ENCODE measurements around the gene CCDC85B. TPM values are rescaled to one million over a fixed set of nuclear protein-coding genes. Genes with fewer than 3 reads are reported as not detected.
A peak's percentile ranks its signal among the peaks of the same experiment; 100 is the strongest.

Gene CCDC85B
- polyA plus RNA-seq, 3 donors: 20.8 to 35.2 (median 24.4) TPM

DNA sequence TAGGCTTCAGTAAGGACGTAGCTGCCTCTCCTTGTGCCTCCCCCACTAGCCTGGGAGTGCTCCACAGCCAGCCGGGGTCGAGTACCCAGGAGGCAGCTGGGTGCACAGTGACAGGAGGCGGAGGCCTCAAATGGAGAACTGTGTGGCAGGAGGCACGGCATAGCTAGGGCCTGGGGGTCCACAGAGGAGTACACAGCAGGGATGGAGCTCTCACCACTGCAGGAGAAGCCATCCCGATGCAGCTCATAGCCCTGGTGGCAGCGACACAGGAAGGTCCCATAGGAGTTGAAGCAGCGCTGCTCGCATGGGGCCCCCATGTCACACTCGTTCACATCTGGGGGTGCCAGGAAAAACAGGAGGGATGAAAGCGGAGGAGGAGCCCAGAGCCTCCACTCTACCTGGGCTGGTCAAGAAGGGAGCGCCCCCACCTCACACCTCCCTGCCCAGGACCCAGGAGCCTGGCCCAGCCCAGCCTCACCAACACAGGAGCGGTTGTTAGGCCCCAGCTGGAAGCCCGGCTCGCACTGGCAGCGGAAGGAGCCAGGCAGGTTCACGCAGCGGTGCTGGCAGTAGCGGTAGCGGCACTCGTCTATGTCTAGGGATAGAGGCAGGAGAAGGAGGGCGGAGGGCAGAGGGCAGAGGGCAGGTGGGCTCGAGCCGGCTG, 20.7 kb upstream of the CCDC85B start:
- intact Hi-C loops (cut with micrococcal nuclease): no loop called here
- Histone ChIP-seq H3K9me3 (replicated peaks in 1 of 2; ENCODE audit: control insufficient read depth in 1 of 2, insufficient read depth in 1 of 2, low read length in 2 of 2) (no peaks in the 10 kb centered on the region), H3K4me1 (ENCODE audit: control insufficient read depth in 1 of 2, insufficient read depth in 2 of 2, low read length in 2 of 2) (peaks cover 23 to 45% of the 10 kb centered on the region in 2 donors), H3K36me3 (replicated peaks in 1 of 2; ENCODE audit: control insufficient read depth in 1 of 2, insufficient read depth in 2 of 2, low read length in 2 of 2) (peaks cover 19 to 23% of the 10 kb centered on the region in 2 donors), H4K20me1 (ENCODE audit: insufficient read depth, low read length) (peaks cover 18% of the 10 kb centered on the region), H3K79me2 (ENCODE audit: insufficient read depth, low read length) (no peaks in the 10 kb centered on the region), H3K4me3 (replicated peaks in 1 of 3; ENCODE audit: low read depth in 2 of 3, low read length in 3 of 3) (no peak overlapping the region), H3K27ac (ENCODE audit: low read depth in 1 of 2, low read length in 2 of 2) (no peak overlapping the region), H3K27me3 (ENCODE audit: control insufficient read depth in 2 of 2, insufficient read depth in 2 of 2, low read length in 2 of 2) (no peaks in the 10 kb centered on the region), H3K4me2 (replicated peaks; ENCODE audit: extremely low read depth, low read length, poor library complexity, severe bottlenecking) (no peak overlapping the region), H2AFZ (ENCODE audit: insufficient read depth, low read depth, low read length, poor library complexity, severe bottlenecking) (no peak overlapping the region), H3K9ac (ENCODE audit: insufficient read depth, low read length, poor library complexity, severe bottlenecking) (no peak overlapping the region)
- Mint-ChIP-seq H3K4me3 (no peak overlapping the region), H3K36me3 (peaks cover 20 to 27% of the 10 kb centered on the region in 2 donors), H3K27ac (peak overlapping the region in 1 of 7 donors; percentile 50), H3K27me3 (ENCODE audit: low read depth in 3 of 3) (peaks cover 6 to 32% (median 29%) of the 10 kb centered on the region in 3 donors), H3K4me1 (peaks cover 34% of the 10 kb centered on the region), H3K9me3 (peaks cover 0 to 4% (median 0%) of the 10 kb centered on the region in 7 donors)
- no peak for DNase-seq
- 81% methylated on average over 16 of the region's 24 CpGs for WGBS (ENCODE audit: insufficient coverage)
- TF ChIP-seq, protein P1, sequence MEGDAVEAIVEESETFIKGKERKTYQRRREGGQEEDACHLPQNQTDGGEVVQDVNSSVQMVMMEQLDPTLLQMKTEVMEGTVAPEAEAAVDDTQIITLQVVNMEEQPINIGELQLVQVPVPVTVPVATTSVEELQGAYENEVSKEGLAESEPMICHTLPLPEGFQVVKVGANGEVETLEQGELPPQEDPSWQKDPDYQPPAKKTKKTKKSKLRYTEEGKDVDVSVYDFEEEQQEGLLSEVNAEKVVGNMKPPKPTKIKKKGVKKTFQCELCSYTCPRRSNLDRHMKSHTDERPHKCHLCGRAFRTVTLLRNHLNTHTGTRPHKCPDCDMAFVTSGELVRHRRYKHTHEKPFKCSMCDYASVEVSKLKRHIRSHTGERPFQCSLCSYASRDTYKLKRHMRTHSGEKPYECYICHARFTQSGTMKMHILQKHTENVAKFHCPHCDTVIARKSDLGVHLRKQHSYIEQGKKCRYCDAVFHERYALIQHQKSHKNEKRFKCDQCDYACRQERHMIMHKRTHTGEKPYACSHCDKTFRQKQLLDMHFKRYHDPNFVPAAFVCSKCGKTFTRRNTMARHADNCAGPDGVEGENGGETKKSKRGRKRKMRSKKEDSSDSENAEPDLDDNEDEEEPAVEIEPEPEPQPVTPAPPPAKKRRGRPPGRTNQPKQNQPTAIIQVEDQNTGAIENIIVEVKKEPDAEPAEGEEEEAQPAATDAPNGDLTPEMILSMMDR (IDR thresholded peaks at IDR 0.05): no peak

DNA sequence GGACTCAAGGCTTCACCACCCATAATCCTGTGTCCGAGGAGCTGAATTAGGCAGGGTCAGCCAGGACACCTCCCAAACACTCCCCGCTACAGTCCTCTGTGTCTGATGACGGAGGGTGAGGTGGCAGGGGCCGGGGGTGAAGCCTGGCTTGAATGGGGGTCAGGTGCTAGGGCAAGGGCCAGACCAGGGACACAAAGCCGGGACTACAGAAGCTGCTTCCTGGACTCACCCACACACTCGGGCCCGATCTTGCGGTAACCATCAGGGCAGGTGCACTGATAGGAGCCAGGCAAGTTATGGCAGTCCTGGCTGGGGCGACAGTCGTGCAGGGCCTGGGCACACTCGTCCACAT, 20.2 kb upstream of the CCDC85B start:
- Mint-ChIP-seq H3K4me3 (peak overlapping the region in 1 of 2 donors; percentile 26), H3K4me1 (peaks cover 34% of the 10 kb centered on the region), H3K27me3 (ENCODE audit: low read depth in 3 of 3) (peaks cover 6 to 32% (median 29%) of the 10 kb centered on the region in 3 donors), H3K9me3 (peaks cover 0 to 4% (median 0%) of the 10 kb centered on the region in 7 donors), H3K27ac (peak overlapping the region in 1 of 7 donors; percentile 37), H3K36me3 (peaks cover 15 to 22% of the 10 kb centered on the region in 2 donors)
- Histone ChIP-seq H4K20me1 (ENCODE audit: insufficient read depth, low read length) (peaks cover 18% of the 10 kb centered on the region), H3K4me1 (ENCODE audit: control insufficient read depth in 1 of 2, insufficient read depth in 2 of 2, low read length in 2 of 2) (peaks cover 23 to 45% of the 10 kb centered on the region in 2 donors), H3K9ac (ENCODE audit: insufficient read depth, low read length, poor library complexity, severe bottlenecking) (no peak overlapping the region), H3K36me3 (replicated peaks in 1 of 2; ENCODE audit: control insufficient read depth in 1 of 2, insufficient read depth in 2 of 2, low read length in 2 of 2) (peaks cover 14 to 18% of the 10 kb centered on the region in 2 donors), H3K27ac (ENCODE audit: low read depth in 1 of 2, low read length in 2 of 2) (no peak overlapping the region), H3K79me2 (ENCODE audit: insufficient read depth, low read length) (no peaks in the 10 kb centered on the region), H3K27me3 (ENCODE audit: control insufficient read depth in 2 of 2, insufficient read depth in 2 of 2, low read length in 2 of 2) (no peaks in the 10 kb centered on the region), H3K9me3 (replicated peaks in 1 of 2; ENCODE audit: control insufficient read depth in 1 of 2, insufficient read depth in 1 of 2, low read length in 2 of 2) (no peaks in the 10 kb centered on the region), H3K4me2 (replicated peaks; ENCODE audit: extremely low read depth, low read length, poor library complexity, severe bottlenecking) (no peak overlapping the region), H3K4me3 (replicated peaks in 1 of 3; ENCODE audit: low read depth in 2 of 3, low read length in 3 of 3) (no peak overlapping the region), H2AFZ (ENCODE audit: insufficient read depth, low read depth, low read length, poor library complexity, severe bottlenecking) (no peak overlapping the region)
- no peak for DNase-seq
- intact Hi-C loops (cut with micrococcal nuclease): no loop called here
- TF ChIP-seq, protein P1 (IDR thresholded peaks at IDR 0.05): no peak
- 26% methylated on average over 8 of the region's 11 CpGs for WGBS (ENCODE audit: insufficient coverage)
